Thymus (tissue), 11 donors: ENCODE data around the gene EGF. TPM values are rescaled to one million over a fixed set of nuclear protein-coding genes. Genes with fewer than 3 reads are reported as not detected.
"Not testable (repeated sequence)": the region's sequence is repeated elsewhere in the genome, so short reads cannot be mapped to it uniquely, and the experiment has no call there.

Source experiments
- DNase-seq, 9 donors: peaks; one replicate each; pipeline ENCODE4 v3.0.0-alpha.2; 2013; ENCODE audit warnings: low spot score in 9 of 9, low read depth in 6 of 9, missing footprints in 1 of 9
- H3K27ac ChIP-seq, 2 donors: one replicate each; pipeline ENCODE4 v1.5.1; 2013; ENCODE audit warnings: control low read depth in 1 of 2, low read depth in 1 of 2, low read length in 1 of 2, mild to moderate bottlenecking in 1 of 2, moderate library complexity in 1 of 2
- H3K27me3 ChIP-seq, 2 donors: one replicate each; pipeline ENCODE4 v1.5.1; 2013; ENCODE audit warnings: low read length in 1 of 2; ENCODE audit not compliant: control insufficient read depth in 2 of 2, insufficient read depth in 1 of 2
- H3K36me3 ChIP-seq, 2 donors: one replicate each; pipeline ENCODE4 v1.5.1; 2013; ENCODE audit warnings: low read length in 1 of 2, mild to moderate bottlenecking in 1 of 2, moderate library complexity in 1 of 2; ENCODE audit not compliant: control insufficient read depth in 2 of 2, insufficient read depth in 2 of 2
- H3K4me1 ChIP-seq, 2 donors: one replicate each; pipeline ENCODE4 v1.5.1; 2013; ENCODE audit warnings: low read length in 2 of 2; ENCODE audit not compliant: control insufficient read depth in 2 of 2, insufficient read depth in 2 of 2
- H3K4me3 ChIP-seq, 2 donors: one replicate each; pipeline ENCODE4 v1.5.1; 2013; ENCODE audit warnings: low read length in 2 of 2, control low read depth in 1 of 2, mild to moderate bottlenecking in 1 of 2
- H3K9me3 ChIP-seq, 2 donors: one replicate each; pipeline ENCODE4 v1.5.1; 2013; ENCODE audit warnings: low read length in 1 of 2, mild to moderate bottlenecking in 1 of 2; ENCODE audit not compliant: control insufficient read depth in 2 of 2, insufficient read depth in 1 of 2
- WGBS: extraction: QIAGEN DNeasy Blood & Tissue Kit; methylation state at CpG from one replicate; pipeline ENCODE4 v1.1.7; 2013; 5-methylcytosine and 5-hydroxymethylcytosine counted together
- polyA plus RNA-seq: library from polyadenylated mRNA; stranded (reverse); fragments of 200-250 nt; gene quantifications from one replicate; pipeline ENCODE4 v1.2.3, GENCODE V29; 2013
- total RNA-seq: library from RNA; stranded (reverse); fragments of 120-200 nt; gene quantifications from one replicate; pipeline ENCODE4 v1.2.4, GENCODE V29; 2013
- donor health status: healthy.

EGF gene
- total and polyA plus RNA-seq, 2 donors, result 0.19 to 0.64 TPM

DNA sequence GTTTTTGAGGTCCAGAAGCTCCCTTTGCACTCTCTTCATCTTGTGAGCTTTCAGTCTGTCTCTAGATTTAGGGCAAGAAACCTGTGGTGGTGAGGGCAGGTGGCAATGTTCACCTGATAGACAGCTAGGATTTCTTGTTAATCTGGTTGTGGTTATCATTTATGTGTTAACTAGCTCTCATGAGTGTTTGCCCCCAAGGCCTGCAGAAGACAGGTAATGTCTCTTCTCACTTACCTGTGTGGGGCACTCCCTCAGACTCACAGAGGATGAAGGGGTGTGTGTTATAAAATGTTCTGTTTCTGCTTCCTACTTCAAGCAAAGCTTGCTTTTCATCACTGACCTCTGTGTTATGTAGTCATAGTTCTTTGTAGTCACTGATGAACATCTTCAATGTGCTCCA, 17.8 kb downstream of the EGF start:
- H3K4me1 ChIP-seq, result no peaks in the 10 kb centered on the region
- H3K27me3 ChIP-seq, result no peaks in the 10 kb centered on the region
- H3K4me3 ChIP-seq, result no peak overlapping the region
- no peak for DNase-seq
- H3K27ac ChIP-seq, result no peak overlapping the region
- H3K36me3 ChIP-seq, result no peaks in the 10 kb centered on the region
- no peaks in the 10 kb centered on the region for H3K9me3 ChIP-seq

- Histone ChIP-seq H3K36me3 (no peaks in the 10 kb centered on the region), H3K27me3 (no peaks in the 10 kb centered on the region), H3K27ac (no peak overlapping the region), H3K4me1 (no peaks in the 10 kb centered on the region), H3K4me3 (no peak overlapping the region), H3K9me3 (no peaks in the 10 kb centered on the region)
- no peak for DNase-seq
Measured at GRCh38 chr4:109930872-109931271, 18.2 kb downstream of the EGF start.

GRCh38 chr4:109931318-109931717, 18.6 kb downstream of the EGF start:
- DNase-seq, result no peak
- Histone ChIP-seq H3K4me3 (no peak overlapping the region), H3K36me3 (no peaks in the 10 kb centered on the region), H3K27me3 (no peaks in the 10 kb centered on the region), H3K27ac (no peak overlapping the region), H3K9me3 (no peaks in the 10 kb centered on the region), H3K4me1 (no peaks in the 10 kb centered on the region)
- WGBS, result 95% methylated on average over 4 of the region's 4 CpGs

GRCh38 chr4:109937352-109937751, 24.7 kb downstream of the EGF start:
- H3K36me3 ChIP-seq, H3K4me3 ChIP-seq, H3K27ac ChIP-seq, H3K9me3 ChIP-seq, H3K4me1 ChIP-seq, DNase-seq, H3K27me3 ChIP-seq: not testable (repeated sequence)
- 98% methylated on average over 3 of the region's 3 CpGs for WGBS

- 91% methylated on average over 7 of the region's 7 CpGs for WGBS
- H3K9me3 ChIP-seq, result no peaks in the 10 kb centered on the region
- no peak overlapping the region for H3K27ac ChIP-seq
- H3K4me1 ChIP-seq, result no peaks in the 10 kb centered on the region
- no peak for DNase-seq
- no peaks in the 10 kb centered on the region for H3K27me3 ChIP-seq
- H3K36me3 ChIP-seq, result no peaks in the 10 kb centered on the region
- no peak overlapping the region for H3K4me3 ChIP-seq
Measured at GRCh38 chr4:109939190-109939589, 26.5 kb downstream of the EGF start.

GRCh38 chr4:109942292-109942926, 29.7 kb downstream of the EGF start:
- no peak for DNase-seq
- 90% methylated on average over 4 of the region's 4 CpGs for WGBS
- no peaks in the 10 kb centered on the region for H3K27me3 ChIP-seq
- no peak overlapping the region for H3K27ac ChIP-seq
- H3K9me3 ChIP-seq, result no peaks in the 10 kb centered on the region
- no peak overlapping the region for H3K4me3 ChIP-seq
- no peaks in the 10 kb centered on the region for H3K4me1 ChIP-seq
- no peaks in the 10 kb centered on the region for H3K36me3 ChIP-seq

DNA sequence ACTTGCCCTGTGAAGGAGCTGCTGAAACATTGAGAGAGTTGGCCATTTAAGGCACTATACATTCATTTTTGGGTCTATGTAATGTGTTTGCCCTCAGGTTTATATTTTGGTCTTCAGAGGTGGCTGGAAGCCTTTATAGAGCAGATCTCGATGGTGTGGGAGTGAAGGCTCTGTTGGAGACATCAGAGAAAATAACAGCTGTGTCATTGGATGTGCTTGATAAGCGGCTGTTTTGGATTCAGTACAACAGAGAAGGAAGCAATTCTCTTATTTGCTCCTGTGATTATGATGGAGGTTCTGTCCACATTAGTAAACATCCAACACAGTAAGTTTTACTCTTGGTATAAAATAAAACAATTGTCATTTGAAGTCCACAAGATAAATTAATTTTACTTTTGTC, 31.1 kb downstream of the EGF start:
- Histone ChIP-seq H3K36me3 (no peaks in the 10 kb centered on the region), H3K4me3 (no peak overlapping the region), H3K27ac (no peak overlapping the region), H3K4me1 (no peaks in the 10 kb centered on the region), H3K9me3 (no peaks in the 10 kb centered on the region), H3K27me3 (no peaks in the 10 kb centered on the region)
- DNase-seq, result no peak
- 98% methylated on average over 2 of the region's 2 CpGs for WGBS

- Histone ChIP-seq H3K4me1 (no peaks in the 10 kb centered on the region), H3K27ac (no peak overlapping the region), H3K27me3 (no peaks in the 10 kb centered on the region), H3K36me3 (no peaks in the 10 kb centered on the region), H3K9me3 (no peaks in the 10 kb centered on the region), H3K4me3 (no peak overlapping the region)
- no peak for DNase-seq
- 96% methylated on average over 2 of the region's 2 CpGs for WGBS
Measured at GRCh38 chr4:109944591-109944990, 31.9 kb downstream of the EGF start.

DNA sequence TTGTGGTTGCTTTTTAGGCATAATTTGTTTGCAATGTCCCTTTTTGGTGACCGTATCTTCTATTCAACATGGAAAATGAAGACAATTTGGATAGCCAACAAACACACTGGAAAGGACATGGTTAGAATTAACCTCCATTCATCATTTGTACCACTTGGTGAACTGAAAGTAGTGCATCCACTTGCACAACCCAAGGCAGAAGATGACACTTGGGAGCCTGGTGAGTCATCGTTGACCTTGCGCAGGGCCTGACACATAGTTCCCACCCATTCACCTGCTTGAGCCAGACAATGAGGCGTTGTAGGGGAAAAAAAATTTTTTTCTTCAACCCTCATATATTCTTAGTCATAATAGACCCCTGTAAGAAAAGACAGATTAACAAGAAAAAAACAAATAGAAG, 32.4 kb downstream of the EGF start:
- H3K36me3 ChIP-seq, result no peaks in the 10 kb centered on the region
- H3K27ac ChIP-seq, result no peak overlapping the region
- no peak overlapping the region for H3K4me3 ChIP-seq
- 71% methylated on average over 4 of the region's 4 CpGs for WGBS
- H3K27me3 ChIP-seq, result no peaks in the 10 kb centered on the region
- DNase-seq, result no peak
- no peaks in the 10 kb centered on the region for H3K4me1 ChIP-seq
- no peaks in the 10 kb centered on the region for H3K9me3 ChIP-seq

DNA sequence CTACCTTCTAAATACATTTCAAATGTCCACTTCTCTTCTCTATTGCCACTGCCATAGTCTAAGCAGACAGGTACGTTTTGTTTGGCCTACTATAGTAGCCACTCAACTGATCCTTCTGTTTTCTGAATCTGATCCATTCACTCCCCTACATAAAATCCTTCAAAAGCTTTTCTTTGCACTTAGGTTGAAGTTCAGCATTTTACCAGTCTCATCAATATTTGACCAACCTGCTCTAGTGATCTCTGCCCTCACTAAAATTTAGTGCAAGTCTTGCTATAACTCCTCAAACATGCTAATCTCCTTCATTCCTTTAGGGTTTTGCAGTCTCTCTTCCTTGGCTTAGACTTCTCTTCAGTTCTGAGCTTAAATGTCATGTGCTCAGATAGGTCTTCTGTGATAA, 33.4 kb downstream of the EGF start:
- H3K9me3 ChIP-seq, result no peaks in the 10 kb centered on the region
- H3K36me3 ChIP-seq, result no peaks in the 10 kb centered on the region
- no peaks in the 10 kb centered on the region for H3K27me3 ChIP-seq
- H3K4me3 ChIP-seq, result no peak overlapping the region
- H3K4me1 ChIP-seq, result no peaks in the 10 kb centered on the region
- no peak for DNase-seq
- H3K27ac ChIP-seq, result no peak overlapping the region
- WGBS, result 78% methylated on average over 1 of the region's 1 CpG
